Renal pelvis (tissue), 4 donors: ENCODE results near the gene PRSS22. TPM values are rescaled to one million over a fixed set of nuclear protein-coding genes. Genes with fewer than 3 reads are reported as not detected.

ENCODE experiments used
- DNase-seq: peaks from one replicate; pipeline ENCODE4 v3.0.0-alpha.2; 2013
- polyA plus RNA-seq, 3 donors: library from polyadenylated mRNA; unstranded; fragments of 120-200 nt; gene quantifications; one replicate each; pipeline ENCODE4 v1.2.1, GENCODE V29; 2013; ENCODE audit not compliant: insufficient read length in 3 of 3

Gene PRSS22
- polyA plus RNA-seq, 3 donors, result 8.8 to 13.1 (median 9.2) TPM

DNA sequence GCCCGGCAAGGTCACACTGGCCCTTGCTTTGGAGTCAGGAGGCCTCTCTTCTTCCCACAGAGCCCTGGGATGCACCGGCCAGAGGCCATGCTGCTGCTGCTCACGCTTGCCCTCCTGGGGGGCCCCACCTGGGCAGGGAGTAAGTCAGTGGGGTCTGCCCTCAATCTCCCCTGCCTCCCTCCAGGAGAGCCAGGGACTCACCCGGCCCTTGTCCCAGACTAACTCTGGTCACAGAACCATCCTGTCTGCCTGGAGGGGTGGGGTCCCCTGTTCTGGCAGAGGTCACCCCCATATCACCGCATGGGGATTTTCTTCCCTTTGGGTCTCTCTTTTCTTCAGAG lies 27.6 kb downstream of the PRSS22 start:
- DNase-seq, result no peak

DNA sequence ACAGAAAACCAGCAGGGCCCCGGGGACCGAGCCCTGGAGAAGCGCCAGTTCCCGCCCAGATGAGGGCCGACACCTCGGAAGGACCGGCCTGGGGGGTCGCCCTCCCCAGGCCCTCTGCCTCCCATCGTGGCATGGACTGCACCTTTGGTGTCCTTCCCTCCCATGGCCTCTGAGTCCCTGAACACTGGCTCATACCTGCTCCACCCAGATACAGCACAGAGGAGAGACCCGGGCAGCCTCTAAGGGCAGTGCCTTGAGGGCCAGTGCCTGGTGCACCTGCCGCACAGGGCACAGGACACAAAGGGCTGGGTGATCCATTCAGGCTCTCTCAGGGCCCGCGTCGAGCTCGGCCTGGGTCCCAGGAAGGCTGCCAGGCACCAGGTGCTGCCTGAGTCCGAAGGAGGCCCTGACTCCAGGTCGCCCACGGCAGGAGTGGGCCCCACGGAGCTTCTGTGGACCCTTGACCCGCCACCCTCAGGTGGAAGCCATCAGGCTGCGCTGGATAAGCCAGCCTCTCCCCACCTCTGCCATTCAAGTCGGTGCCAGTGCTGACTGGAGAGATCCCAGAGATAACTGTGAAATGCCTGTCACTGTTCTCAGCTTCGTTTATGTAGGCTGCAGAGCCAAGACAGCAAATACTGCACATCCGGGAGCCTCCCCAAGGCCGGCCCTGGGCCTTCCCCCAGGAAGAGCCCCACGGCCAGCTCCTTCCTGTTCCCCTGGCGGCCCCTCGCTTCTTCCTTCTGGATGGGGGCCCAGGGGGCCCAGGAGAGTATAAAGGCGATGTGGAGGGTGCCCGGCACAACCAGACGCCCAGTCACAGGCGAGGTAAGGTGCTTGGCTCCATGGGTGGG lies 28.2 kb downstream of the PRSS22 start, which contains the start of gene ZG16B:
Gene ZG16B (plus strand): TSS at position 803 of the 854 bp plus-strand sequence. CDS start 139 bp downstream, outside the sequence.
- no peak for DNase-seq

GRCh38 chr16:2828876-2829430 lies 29.0 kb downstream of the PRSS22 start:
- no peak for DNase-seq

DNA sequence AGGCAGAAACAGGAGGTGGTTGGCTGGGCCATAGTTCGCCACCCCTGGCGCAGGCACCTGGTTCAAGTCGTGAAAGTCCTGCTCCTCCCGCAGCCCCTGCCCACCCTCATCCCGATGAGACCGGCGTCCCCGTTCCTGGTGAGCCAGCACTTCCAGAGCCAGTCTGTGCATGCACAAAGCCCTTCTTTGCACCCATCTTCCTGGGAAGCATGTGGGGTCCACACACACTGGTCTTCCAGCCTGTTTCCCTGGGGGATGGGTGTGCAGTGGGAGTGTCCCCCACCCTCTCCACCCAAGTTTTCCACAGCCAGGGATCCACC lies 29.5 kb downstream of the PRSS22 start:
- DNase-seq, result no peak

DNA sequence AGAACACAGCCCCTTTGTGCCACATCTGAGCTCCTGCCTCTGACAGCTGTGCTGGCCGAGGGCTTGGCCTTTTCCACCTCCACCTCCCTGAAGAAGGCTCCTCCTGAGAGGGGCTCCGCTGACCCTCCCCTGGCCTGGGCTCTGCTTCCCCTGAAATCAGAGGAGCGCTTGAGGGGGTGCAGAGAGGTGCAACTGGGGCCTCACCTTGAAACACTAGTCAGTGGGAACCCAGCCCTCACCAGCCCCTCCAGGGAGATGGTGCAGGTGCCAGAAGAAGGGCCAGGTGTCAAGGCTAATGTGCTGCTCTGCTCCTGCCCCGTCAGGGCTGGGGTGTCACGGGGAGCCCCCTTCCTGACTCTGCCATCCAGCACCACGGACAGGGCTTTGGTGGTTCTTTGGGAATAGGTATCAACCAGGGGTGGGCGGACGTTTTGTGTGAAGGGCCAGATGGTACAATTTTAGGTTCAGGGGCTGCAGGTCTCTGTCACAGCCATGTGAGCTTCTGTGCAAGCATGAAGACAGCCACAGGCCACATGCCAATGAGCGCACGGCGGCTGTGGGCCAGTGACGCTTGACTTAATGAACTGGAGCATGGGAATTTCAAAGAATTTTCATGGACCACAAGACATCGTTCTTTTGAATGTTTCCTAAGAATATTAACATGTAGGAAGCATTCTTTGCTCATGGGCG lies 30.0 kb downstream of the PRSS22 start:
- DNase-seq, result no peak

- no peak for DNase-seq
Observed at GRCh38 chr16:2827374-2827791, 30.6 kb downstream of the PRSS22 start.

DNA sequence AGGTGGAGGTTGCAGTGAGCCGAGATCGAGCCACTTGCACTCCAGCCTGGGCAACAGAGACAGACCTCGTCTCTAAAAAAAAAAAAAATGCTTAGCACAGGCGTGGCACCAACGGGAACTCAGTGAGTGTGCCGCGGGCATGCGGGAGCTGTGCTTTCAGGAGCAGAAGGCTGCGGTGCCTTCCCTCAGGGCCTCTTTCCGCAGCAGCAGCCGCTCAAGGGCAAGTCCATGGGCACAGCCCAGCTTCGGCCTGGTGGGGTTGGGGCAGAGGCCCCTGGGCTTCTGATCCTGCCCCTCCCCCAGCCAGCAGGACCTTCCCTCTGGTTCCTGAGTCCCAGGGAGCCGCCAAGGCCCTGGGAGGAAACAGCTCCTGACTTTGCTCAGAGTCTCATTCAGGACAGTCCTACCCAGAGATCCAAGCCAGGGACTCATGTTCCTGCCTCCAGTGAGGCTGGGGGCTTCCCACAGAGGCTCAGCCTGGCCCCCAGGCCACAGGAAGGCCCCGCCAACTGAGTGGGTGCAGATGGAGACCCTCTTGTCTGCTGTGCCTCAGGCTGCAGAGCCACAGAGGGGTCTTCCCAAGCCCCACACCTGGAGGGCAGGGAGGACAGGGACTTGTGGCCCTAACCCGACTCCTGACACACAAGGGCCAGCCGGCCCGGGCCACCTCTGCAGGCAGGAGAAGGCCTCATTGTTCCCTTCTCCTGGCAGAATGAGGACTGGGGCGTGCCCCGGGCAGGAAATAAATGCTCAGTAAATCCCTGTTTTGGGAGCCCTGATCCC lies 31.2 kb downstream of the PRSS22 start:
- no peak for DNase-seq

- no peak for DNase-seq
Observed at GRCh38 chr16:2825906-2826305, 32.1 kb downstream of the PRSS22 start.

DNA sequence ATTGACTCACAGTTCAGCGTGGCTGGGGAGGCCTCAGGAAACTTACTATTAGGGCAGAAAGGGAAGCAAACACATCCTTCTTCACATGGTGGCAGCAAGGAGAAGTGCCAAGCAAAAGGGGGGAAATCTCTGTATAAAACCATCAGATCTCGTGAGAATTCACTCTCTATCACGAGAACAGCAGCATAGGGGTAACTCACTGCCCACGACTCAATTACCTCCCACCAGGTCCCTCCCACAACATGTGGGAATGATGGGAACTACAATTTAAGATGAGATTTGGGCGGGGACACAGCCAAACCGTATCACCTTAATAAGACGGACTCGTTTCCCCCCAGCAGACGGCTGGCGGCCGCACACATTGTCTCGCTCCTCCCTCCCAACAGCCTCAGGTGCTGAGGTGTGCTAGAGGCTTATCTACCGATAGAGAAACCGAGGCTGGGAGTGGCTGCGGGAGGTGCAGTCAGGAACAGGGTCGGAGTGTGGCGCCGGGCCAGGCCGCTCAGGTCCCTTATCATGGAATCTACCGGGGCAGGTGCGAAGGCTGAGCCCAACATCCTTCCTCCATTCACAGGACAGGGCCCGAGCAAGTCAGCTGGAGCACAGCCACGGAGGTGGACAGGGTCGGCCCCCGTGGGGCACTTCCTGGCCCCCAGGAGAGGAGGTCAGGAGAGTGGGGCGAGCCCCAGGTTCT lies 32.8 kb downstream of the PRSS22 start:
- DNase-seq, result no peak

DNA sequence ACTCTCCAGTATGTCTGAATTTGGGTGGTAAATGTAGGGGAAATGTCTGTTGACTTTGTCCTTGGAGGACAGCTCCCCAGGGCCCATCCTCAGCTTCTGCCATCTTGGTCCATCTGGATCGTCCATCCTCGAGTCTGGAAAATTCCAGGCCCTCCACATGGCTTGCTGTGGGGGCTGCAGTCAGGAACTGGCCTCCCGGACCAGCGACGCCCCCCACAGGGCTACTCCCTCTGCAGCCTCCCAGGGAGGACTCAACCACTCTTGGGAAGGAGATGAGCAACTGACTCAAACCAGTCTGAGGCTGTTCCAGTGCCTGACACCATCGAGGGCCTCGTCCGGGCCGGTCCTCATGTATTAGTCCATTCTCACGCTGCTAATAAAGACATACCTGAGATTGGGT lies 33.3 kb downstream of the PRSS22 start:
- DNase-seq, result no peak

GRCh38 chr16:2822496-2822895 lies 35.5 kb downstream of the PRSS22 start:
- no peak for DNase-seq

DNA sequence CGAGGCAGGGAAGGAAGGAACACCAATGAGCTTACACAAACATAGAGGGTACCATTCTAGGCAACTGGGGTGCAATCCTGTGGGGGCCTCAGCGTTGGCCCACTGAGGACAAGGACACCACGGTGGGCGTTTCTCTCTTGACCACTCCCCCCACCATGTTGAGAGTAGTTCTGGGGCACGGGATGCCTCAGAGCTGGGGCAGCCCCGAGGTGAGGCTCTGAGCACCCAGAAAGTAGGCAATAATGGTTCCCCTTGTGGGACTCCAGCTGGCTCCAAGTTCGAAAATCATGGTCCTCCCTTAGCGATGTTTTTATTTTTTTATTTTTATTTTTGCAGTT lies 35.8 kb downstream of the PRSS22 start:
- DNase-seq, result no peak

DNA sequence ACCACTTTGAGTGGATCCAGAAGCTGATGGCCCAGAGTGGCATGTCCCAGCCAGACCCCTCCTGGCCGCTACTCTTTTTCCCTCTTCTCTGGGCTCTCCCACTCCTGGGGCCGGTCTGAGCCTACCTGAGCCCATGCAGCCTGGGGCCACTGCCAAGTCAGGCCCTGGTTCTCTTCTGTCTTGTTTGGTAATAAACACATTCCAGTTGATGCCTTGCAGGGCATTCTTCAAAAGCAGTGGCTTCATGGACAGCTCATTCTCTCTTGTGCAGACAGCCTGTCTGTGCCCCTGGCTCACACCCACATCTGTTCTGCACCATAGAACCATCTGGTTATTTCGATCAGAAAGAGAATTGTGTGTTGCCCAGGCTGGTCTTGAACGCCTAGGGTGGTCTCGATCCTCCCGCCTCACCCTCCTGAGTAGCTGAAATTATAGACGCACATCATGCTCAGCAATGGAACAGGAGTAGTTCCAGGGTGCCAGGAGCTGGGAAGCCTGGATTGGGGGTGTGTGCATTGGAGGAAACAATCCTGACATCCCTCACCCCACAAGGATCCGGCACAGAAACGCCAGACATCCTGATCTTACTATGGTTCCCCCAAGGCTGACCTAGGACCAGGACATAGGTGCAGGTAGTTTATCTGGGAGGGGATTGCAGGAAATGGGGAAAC lies 36.3 kb downstream of the PRSS22 start:
- DNase-seq, result no peak

- DNase-seq, result no peak
Observed at GRCh38 chr16:2820836-2821486, 37.0 kb downstream of the PRSS22 start.

- DNase-seq, result no peak
Observed at GRCh38 chr16:2819939-2820835, 37.8 kb downstream of the PRSS22 start.

DNA sequence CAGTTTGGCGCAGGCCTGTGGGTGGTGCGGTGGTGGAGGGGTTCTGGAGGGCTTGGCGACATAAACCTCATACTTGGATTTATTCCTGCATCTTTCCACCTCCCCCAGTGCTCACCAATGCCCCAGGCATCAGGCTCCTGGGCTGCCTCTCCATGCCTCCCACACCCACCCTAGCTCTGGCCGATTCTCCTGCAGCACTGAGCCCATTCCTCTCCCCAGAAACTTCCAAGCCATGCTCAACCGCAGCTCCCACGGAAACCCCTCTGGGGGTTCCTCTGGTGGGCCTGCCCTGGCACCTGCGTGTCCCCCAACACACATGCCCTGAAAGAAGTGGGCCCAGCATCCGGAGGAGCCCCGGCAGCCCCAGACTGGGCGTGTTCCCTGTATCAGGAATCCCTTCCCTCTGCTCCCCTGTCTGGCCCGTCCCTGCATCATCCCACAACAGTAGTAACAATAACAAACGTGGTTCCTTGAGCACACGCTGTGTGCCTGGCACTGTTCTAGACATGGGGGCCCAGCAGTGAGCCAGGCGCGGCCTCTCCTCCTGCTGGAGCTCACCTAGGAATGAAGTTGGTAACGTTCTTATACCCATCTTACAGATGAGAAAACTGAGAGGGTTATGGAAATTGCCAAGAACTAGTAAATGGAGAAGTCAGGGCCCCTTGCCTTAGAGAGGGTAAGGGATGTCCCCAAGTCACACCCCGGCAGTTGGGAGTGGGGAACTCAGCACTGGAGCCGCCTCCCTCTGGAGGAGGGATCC lies 38.6 kb downstream of the PRSS22 start:
- no peak for DNase-seq

GRCh38 chr16:2818272-2818876 lies 39.6 kb downstream of the PRSS22 start:
- no peak for DNase-seq
